Erythroblast (primary cell): ENCODE data around the gene EFHC1.

ENCODE experiments used
- DNase-seq, 2 experiments: peaks; one replicate each; lab custom pipeline; 2025; lab: John Stamatoyannopoulos, UW
- GATA1 ChIP-seq: IDR thresholded peaks from 2 replicates; pipeline ENCODE4 v1.6.1; 2011; ENCODE audit warnings: low read depth, mild to moderate bottlenecking, control low read depth, low read length, moderate library complexity
- POLR2A ChIP-seq: IDR thresholded peaks from 2 replicates; pipeline ENCODE4 v1.6.1; 2011; ENCODE audit warnings: mild to moderate bottlenecking, low read length

The EFHC1 gene

DNA sequence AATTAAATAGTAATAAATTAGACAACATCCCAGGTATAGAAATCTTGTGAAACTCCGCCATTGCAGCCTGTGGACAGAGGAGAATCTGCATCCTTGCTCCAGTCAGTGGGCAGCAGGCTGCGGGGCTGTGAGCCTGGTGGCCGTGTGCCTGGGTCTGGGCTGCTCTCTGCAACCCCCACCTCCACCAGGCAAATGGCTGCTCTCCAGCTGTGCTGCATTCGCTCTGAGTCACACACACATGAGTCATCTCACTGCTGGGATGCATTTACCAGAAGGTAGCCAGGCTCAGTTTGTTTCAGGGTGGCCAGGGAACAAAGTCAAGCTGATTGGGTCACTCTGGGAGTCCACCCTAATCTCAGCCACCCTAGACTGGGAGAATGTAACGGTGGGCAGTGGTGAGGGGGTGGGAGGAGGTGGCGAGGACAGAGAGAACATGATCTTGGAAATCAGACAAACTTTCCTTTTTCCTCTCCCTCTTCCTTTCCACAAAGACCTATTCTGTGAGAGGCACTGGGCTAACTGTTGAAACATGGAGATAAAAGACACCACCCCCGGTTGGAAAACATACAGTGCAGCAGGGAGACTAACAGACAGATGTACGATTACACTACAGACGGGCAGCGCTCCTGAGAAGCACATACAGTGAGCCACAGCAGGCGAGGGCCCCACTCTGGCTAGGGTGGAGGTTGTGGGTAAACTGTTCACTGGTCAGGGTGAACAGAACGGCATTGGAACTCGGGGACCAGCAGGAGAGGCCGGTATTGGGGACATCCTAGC is 97.5 kb downstream of the EFHC1 start:
- peak; percentile 73 to 85 for DNase-seq
- no peak for TF ChIP-seq GATA1
- peak; percentile 58 for TF ChIP-seq POLR2A

DNA sequence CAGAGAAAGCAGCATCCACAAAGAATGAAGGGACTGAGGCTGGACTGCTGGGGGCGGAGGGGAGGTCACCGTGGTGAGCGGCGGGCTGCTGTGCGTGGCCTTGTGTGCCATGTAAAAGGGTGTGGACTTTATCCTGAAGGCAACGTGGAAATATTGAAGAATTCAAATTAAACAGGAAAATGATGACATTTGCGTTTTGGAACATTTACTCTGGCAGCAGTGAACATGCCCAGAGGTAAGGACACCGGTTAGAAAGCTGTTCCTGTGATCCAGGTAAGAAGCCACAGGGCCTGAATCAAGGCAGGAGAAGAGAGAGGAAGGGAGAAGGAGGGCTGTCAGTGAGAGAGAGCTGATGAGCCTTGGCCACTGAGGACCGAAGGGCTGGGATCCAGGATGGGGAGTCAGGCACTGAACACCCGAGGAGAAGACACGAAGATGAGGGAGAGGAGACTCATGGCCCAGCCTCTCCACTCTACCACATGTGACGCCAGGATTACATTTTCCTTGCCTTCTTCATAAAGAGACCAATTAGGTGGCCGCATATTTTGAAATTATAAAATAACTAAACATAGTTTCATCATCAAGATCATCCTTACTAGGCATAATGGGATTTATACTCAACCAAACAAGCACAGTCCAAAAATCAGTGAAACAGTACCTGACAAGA is 98.3 kb downstream of the EFHC1 start:
- no peak for TF ChIP-seq GATA1
- TF ChIP-seq POLR2A: no peak
- DNase-seq: no peak

DNA sequence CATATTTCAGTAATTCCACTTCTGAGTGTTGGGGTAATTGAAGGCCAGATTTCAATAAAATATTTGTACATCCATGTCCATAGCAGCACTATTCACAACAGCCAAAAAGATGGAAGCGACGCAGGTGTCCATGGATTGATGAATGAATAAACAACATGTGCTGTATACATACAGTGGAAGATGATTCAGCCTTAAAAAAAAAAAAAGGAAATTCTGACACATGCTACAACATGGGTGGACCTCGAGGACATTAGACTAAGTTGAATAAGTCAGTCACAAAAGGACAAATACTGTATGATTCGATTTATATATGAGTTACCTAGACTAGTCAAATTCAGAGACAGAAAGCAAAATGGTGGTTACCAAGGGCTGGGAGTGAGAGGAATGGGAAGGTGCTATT is 99.5 kb downstream of the EFHC1 start:
- no peak for TF ChIP-seq GATA1
- no peak for TF ChIP-seq POLR2A

DNA sequence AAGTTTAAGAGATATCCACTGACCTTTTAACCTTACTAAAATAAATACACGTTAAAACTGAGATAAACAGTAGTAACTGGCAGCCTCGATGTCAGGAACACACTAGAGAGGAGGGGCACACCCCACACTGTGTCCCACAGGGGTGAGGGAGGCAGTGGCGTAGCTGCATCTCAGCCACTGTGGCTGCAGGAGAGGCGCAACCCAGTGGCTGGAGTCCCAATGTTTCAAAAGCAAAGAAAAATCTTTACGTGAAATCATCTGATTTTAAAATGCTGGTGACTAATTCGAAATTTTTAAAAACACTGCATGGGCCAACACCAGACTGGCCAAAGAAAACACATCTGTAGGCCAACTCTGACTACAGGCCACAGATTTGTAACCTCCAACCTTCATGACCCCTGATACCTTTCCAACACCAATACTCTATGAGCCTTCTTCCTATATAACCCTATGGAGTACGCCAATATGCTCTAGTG is 102.0 kb downstream of the EFHC1 start:
- TF ChIP-seq GATA1 (no peak), POLR2A (no peak)
- no peak for DNase-seq

More for the DNA sequence above, 99.5 kb downstream of the EFHC1 start:
- no peak for DNase-seq

DNA sequence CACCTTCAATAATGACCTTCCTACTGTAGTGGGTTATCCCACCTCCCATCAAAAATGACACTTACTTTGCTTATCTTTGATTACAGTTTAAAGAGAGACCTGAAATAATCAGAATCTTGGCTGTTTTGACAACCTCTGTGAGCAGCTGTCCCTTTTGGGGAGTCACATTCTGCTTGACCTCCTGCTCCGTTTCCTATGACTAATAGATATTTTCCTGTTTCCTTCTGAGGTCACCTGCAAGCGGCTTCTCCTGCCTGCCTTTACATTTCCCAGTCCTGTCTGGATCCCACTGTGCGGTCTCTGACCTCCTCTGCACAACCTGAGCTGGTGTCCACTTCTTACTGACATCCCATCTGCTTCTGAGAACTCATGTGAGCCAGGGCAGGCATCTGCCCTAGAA is 102.5 kb downstream of the EFHC1 start:
- TF ChIP-seq POLR2A: no peak
- TF ChIP-seq GATA1: no peak
- no peak for DNase-seq

DNA sequence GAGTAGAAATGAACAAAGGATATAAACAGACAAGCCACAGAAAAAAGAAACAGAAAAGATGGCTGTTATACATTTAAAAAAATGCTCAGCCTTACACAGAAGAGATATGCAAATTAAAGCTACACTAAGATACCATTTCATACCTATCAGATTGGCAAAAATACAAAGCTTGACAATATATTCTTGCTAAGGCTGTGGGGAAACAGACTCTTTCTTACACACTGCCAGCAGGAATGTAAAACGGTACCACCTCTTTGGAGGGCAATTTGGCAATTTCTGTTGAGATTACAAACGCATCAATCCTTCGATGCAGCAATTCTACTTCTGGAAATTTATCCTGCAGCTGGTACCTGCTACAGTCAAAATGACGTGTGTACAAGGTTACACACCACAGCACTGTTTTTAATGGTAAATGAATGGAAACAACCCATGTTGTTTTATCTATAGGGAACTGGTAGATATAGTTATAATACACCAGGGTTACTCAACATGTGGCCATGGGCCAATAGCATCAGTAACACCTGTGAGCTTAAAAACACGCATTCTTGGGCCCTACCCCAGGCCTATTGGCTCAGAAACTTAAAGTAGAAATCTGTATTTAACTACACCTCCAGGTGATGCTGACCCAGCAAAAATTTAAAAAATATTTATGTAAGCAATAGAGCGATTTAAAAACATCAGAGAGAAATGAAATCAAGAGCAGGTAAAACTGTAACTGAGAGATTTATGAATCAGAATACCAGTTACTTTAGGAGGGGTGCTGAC is 103.4 kb downstream of the EFHC1 start:
- no peak for DNase-seq
- TF ChIP-seq GATA1 (no peak), POLR2A (no peak)

DNA sequence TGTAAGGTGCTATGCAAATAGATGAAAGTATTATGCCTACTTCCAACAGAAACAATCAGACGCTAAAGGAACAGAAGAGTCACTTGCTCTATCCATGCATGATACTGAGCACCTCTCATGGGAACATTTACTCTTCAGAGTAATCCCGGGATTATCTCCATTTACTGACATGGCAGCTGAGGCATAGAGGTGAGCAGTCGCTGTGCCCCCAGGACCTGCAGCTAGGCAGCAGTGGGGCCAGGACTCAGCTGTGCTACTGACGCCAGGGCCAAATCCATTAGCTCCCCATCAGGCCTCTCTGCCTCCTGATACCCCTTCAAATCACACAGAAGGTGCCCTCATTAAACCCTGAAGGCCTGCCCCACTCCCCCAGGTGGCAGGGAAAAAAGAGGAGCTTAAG is 104.8 kb downstream of the EFHC1 start:
- TF ChIP-seq POLR2A: no peak
- TF ChIP-seq GATA1: no peak

DNA sequence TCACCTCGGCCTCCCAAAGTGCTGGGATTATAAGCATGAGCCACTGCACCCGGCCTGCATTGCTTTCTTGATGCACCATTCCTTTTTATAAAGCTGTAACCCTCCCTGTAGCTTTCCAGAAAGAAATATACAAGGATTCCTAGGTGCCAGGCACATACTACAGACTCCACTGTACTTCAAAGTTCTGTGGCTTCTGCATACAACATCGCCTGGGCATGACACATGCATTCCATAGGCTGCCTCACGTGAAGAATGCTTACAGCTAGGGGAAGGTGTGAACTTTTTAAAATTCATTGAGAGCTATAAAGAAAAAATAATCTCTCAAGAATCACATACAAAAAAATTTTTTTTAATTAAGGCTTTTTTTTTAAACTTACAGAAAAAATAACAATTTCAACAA is 106.5 kb downstream of the EFHC1 start:
- TF ChIP-seq GATA1: no peak
- no peak for TF ChIP-seq POLR2A
- no peak for DNase-seq

More for the DNA sequence above, 104.8 kb downstream of the EFHC1 start:
- no peak for DNase-seq

DNA sequence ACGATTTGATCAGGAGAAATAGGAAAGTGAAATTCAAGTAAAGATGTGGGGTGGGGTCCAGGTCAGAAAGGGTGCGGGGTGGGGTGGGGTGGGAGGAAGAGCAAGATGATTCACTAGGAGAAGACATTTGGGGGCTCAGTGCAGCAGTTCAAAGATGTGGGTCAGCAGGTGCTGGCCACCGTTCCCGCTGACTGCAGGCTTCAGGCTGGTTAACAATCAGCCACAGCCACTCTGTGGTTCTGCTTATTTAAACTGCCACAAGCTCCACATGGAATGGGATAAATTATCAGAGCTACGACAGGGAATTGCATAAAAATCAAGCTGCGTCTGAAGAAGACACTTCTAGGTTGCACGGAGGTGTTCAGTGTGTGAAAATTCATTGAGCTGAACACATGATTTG is 107.3 kb downstream of the EFHC1 start:
- DNase-seq: no peak
- TF ChIP-seq POLR2A: no peak
- no peak for TF ChIP-seq GATA1

DNA sequence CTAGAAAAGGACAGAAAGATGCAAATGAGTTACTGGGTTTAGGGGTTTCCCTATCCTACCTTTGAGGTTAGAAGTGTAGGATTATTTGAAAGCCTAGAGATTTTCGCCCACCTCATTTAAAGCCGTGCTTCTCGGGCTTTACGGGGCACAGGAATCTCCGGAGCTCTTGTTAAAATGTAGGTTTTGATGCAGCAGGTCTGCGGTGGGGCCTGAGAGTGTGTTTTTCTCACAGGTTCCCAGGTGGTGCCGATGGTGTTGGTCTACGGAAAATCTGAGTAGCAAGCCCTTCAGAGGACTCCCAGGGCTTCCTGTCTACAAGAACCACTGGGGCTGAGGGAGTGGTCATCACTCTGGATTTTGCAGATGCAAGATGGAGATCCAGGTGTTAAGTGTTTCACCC is 109.2 kb downstream of the EFHC1 start:
- no peak for DNase-seq
- TF ChIP-seq POLR2A (no peak), GATA1 (no peak)

DNA sequence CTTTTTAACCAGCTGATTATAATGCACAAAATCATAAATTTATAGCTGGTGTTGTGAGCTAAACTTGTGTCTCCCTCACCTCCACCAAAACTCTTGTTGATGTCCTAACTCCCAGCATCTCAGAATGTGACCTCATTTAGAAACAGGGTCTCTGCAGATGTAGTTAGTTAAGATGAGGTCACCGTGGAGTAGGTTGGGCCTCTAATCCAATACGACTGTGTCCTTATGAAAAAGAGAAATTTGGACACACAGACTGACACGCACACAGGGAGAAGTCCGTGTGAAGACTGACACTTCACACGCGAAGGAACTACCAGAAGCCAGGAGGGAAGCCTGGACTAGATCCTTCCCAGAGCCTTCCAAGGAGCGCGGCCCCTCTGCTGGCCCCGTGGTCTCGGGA is 110.2 kb downstream of the EFHC1 start:
- DNase-seq: no peak
- TF ChIP-seq POLR2A (no peak), GATA1 (no peak)

DNA sequence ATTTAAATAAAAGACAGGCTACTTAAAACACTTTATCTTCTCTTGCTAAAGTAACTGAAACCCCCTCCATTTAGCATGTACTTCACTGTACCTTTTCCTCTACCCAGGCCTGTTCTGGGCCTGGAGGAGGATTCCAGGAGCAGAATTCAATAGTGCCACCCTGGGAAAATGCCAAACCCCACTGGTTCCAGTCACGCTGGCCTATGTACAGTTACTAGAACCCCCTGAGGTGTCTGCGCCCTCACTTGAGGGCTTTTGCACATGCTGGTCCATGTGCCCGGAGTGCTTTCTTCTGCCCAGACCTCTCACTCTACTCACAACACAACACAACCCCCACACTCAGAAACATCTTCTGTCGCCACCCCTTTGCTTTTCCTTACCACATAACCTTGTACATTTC is 111.3 kb downstream of the EFHC1 start:
- TF ChIP-seq POLR2A (no peak), GATA1 (no peak)
- DNase-seq: no peak

DNA sequence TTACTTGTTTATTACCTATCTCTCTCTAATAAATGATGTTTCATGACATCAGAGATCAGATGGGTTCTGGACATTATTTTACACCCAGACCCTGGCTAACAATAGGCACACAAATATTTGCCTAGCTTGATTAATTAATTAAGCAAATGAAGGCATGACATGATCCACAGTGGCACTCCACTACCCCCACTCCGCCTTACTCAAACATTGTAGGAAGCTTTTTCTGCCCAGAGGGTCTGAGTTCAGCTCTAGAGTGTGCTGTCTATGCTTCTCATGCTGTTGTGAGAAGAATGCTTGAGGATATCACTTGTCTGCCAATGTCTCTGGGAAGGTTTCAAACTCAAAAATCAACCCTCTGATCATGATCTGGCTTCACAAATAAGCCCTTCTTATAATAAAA is 111.7 kb downstream of the EFHC1 start:
- DNase-seq: no peak
- no peak for TF ChIP-seq POLR2A
- no peak for TF ChIP-seq GATA1

DNA sequence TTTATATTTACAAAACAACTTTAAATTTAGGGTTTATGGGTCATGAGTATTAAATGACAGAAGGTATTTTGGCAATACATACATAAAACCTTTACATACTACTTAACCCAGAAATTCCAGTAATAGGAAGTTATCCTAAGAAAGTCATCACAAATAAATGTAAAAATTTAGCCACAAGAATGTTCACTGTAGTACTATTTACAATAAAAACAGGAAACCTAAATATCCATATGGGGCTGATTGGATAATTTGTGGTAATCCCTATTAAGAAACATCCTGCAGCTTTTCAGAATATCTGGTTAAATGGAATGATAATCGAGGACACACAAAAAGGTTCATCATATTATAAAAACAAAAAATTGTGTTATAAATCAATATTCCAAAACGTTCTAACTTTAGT is 112.3 kb downstream of the EFHC1 start:
- TF ChIP-seq GATA1 (no peak), POLR2A (no peak)

More for the DNA sequence above, 112.3 kb downstream of the EFHC1 start:
- no peak for DNase-seq
